Stomach smooth muscle (tissue), 2 donors: Measurements from ENCODE around the gene HTR6.
A peak's percentile ranks its signal among the peaks of the same experiment; 100 is the strongest.
"Not testable (repeated sequence)": the region's sequence is repeated elsewhere in the genome, so short reads cannot be mapped to it uniquely, and the experiment has no call there.

Source experiments
- H3K27ac ChIP-seq: one replicate; pipeline ENCODE4 v1.7.0; 2013; ENCODE audit warnings: mild to moderate bottlenecking, low read length, inconsistent platforms
- H3K27me3 ChIP-seq, 2 donors: one replicate each; pipeline ENCODE4 v1.7.0; 2013; ENCODE audit warnings: low read length in 2 of 2; ENCODE audit not compliant: insufficient read depth in 2 of 2, control insufficient read depth in 1 of 2
- H3K36me3 ChIP-seq, 2 donors: one replicate each; pipeline ENCODE4 v1.7.0; 2013; ENCODE audit warnings: low read length in 2 of 2; ENCODE audit not compliant: control insufficient read depth in 2 of 2, insufficient read depth in 2 of 2
- H3K4me1 ChIP-seq: one replicate; pipeline ENCODE4 v1.7.0; 2013; ENCODE audit warnings: low read length; ENCODE audit not compliant: control insufficient read depth, insufficient read depth
- H3K4me3 ChIP-seq, 2 donors: one replicate each; pipeline ENCODE4 v1.7.0; 2013; ENCODE audit warnings: low read length in 2 of 2
- H3K9ac ChIP-seq, 2 donors: one replicate each; pipeline ENCODE4 v1.7.0; 2013; ENCODE audit warnings: low read length in 2 of 2, mild to moderate bottlenecking in 1 of 2
- H3K9me3 ChIP-seq, 2 donors: one replicate each; pipeline ENCODE4 v1.7.0; 2013; ENCODE audit warnings: low read length in 2 of 2; ENCODE audit not compliant: control insufficient read depth in 2 of 2
- donor health status: healthy.
- donor health status: Pancreatic carcinoma.

HTR6 gene

GRCh38 chr1:19637606-19638005 is 27.1 kb upstream of the HTR6 start:
- Histone ChIP-seq H3K4me1 (peaks cover 4% of the 10 kb centered on the region), H3K9ac (no peak overlapping the region), H3K27me3 (no peaks in the 10 kb centered on the region), H3K27ac (no peak overlapping the region), H3K9me3 (no peaks in the 10 kb centered on the region), H3K4me3 (no peak overlapping the region), H3K36me3 (no peaks in the 10 kb centered on the region)

GRCh38 chr1:19639228-19639627 is 25.4 kb upstream of the HTR6 start:
- H3K9ac ChIP-seq, H3K36me3 ChIP-seq, H3K27me3 ChIP-seq, H3K9me3 ChIP-seq, H3K27ac ChIP-seq, H3K4me3 ChIP-seq: not testable (repeated sequence)
- peaks cover 13% of the 10 kb centered on the region for H3K4me1 ChIP-seq

- H3K9ac ChIP-seq: no peak overlapping the region
- no peaks in the 10 kb centered on the region for H3K27me3 ChIP-seq
- H3K36me3 ChIP-seq: no peaks in the 10 kb centered on the region
- H3K4me3 ChIP-seq: no peak overlapping the region
- no peak overlapping the region for H3K27ac ChIP-seq
- peaks cover 13% of the 10 kb centered on the region for H3K4me1 ChIP-seq
- H3K9me3 ChIP-seq: no peaks in the 10 kb centered on the region
Observed at GRCh38 chr1:19639999-19640362, 24.7 kb upstream of the HTR6 start.

GRCh38 chr1:19640363-19641316 is 24.0 kb upstream of the HTR6 start:
- no peaks in the 10 kb centered on the region for H3K9me3 ChIP-seq
- H3K4me3 ChIP-seq: no peak overlapping the region
- H3K27me3 ChIP-seq: no peaks in the 10 kb centered on the region
- H3K4me1 ChIP-seq: peaks cover 19% of the 10 kb centered on the region
- H3K36me3 ChIP-seq: no peaks in the 10 kb centered on the region
- no peak overlapping the region for H3K9ac ChIP-seq
- no peak overlapping the region for H3K27ac ChIP-seq

- no peaks in the 10 kb centered on the region for H3K9me3 ChIP-seq
- H3K4me3 ChIP-seq: peak overlapping the region; percentile 76 to 77
- peak overlapping the region; percentile 77 for H3K27ac ChIP-seq
- H3K27me3 ChIP-seq: no peaks in the 10 kb centered on the region
- peak overlapping the region; percentile 68 to 74 for H3K9ac ChIP-seq
- H3K4me1 ChIP-seq: peaks cover 44% of the 10 kb centered on the region
- H3K36me3 ChIP-seq: no peaks in the 10 kb centered on the region
Observed at GRCh38 chr1:19643121-19643520, 21.6 kb upstream of the HTR6 start.

GRCh38 chr1:19643602-19644394 is 20.9 kb upstream of the HTR6 start, which contains the start of gene NBL1:
NBL1 (plus strand) TSS chr1:19644311; CDS start chr1:19655031, 10,720 bp downstream.
- Histone ChIP-seq H3K4me3 (peak within 1 kb of the TSS; percentile 84 to 93), H3K27ac (peak within 1 kb of the TSS; percentile 83), H3K4me1 (peaks cover 50% of the 10 kb centered on the region), H3K9me3 (no peaks in the 10 kb centered on the region), H3K36me3 (no peaks in the 10 kb centered on the region), H3K9ac (peak within 1 kb of the TSS; percentile 90 to 92), H3K27me3 (no peaks in the 10 kb centered on the region)

- H3K4me3 ChIP-seq: peak overlapping the region; percentile 84 to 93
- no peaks in the 10 kb centered on the region for H3K27me3 ChIP-seq
- H3K9ac ChIP-seq: peak overlapping the region; percentile 90 to 92
- no peaks in the 10 kb centered on the region for H3K36me3 ChIP-seq
- peak overlapping the region; percentile 83 for H3K27ac ChIP-seq
- peaks cover 52% of the 10 kb centered on the region for H3K4me1 ChIP-seq
- no peaks in the 10 kb centered on the region for H3K9me3 ChIP-seq
Observed at GRCh38 chr1:19644395-19644680, 20.3 kb upstream of the HTR6 start.

GRCh38 chr1:19644681-19645410 is 19.8 kb upstream of the HTR6 start:
- peak overlapping the region; percentile 90 to 92 for H3K9ac ChIP-seq
- H3K36me3 ChIP-seq: no peaks in the 10 kb centered on the region
- peak overlapping the region; percentile 83 for H3K27ac ChIP-seq
- H3K27me3 ChIP-seq: no peaks in the 10 kb centered on the region
- peaks cover 52% of the 10 kb centered on the region for H3K4me1 ChIP-seq
- H3K9me3 ChIP-seq: no peaks in the 10 kb centered on the region
- H3K4me3 ChIP-seq: peak overlapping the region; percentile 84 to 93

- no peaks in the 10 kb centered on the region for H3K27me3 ChIP-seq
- H3K4me3 ChIP-seq: peak overlapping the region; percentile 84 to 93
- H3K9me3 ChIP-seq: no peaks in the 10 kb centered on the region
- H3K4me1 ChIP-seq: peaks cover 56% of the 10 kb centered on the region
- H3K9ac ChIP-seq: peak overlapping the region; percentile 90 to 92
- H3K36me3 ChIP-seq: no peaks in the 10 kb centered on the region
- H3K27ac ChIP-seq: peak overlapping the region; percentile 83
Observed at GRCh38 chr1:19645411-19646251, 19.0 kb upstream of the HTR6 start.
